A673 (cell line): ENCODE measurements around the gene PHF21B.

Experiments
- EZH2 ChIP-seq: fragments of 200-600 bp; sonication (generic); IDR thresholded peaks from 2 replicates; pipeline ENCODE4 v1.6.1; 2017; ENCODE audit warnings: borderline replicate concordance, low read depth, mild to moderate bottlenecking, mixed read lengths, antibody characterized with exemption, low read length; ENCODE audit not compliant: poor library complexity, severe bottlenecking
- TF ChIP-seq, protein P1 (sequence below): fragments of 300-800, 200-600 bp; sonication (generic); conservative IDR thresholded peaks from 2 replicates; pipeline ENCODE4 v1.5.1; 2017; ENCODE audit warnings: low read depth, mild to moderate bottlenecking, antibody characterized with exemption, low read length, moderate library complexity, mixed read lengths

DNA sequence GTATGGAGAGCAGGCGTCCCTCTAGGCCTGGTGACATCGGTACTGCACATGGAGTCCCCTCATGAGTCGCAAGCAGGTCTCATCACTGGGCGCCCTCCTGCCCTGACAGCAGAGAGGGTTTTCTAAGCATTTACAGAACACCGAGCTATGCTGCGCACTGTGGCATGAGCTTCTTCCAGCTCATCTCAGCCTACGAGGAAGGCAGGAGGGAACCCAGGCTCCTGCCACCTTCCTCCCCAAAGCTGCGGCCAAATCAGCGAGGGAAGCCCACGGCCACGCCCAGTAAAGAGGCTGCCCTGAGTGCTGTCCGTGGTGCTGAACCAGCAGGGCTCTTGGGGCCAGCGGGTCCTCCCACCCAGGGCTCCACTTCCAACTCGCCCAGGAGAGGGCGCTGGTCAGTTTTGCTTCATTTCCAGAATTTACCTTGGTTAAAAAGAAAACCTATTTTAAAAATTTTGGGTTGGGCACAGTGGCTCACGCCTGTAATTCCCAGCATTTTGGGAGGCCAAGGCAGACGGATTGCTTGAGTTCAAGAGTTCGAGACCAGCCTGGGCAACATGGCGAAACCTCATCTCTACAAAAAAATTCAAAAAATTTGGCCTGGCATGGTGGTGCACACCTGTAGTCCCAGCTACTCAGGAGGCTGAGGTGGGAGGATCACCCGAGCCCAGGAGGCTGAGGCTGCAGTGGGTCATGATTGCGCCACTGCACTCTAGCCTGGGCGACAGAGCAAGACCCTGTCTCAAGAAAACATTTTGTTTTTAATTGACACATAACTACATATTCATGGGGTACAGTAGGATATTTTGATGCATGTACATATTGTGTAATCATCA, 34.2 kb downstream of the PHF21B start:
- TF ChIP-seq, protein P1, sequence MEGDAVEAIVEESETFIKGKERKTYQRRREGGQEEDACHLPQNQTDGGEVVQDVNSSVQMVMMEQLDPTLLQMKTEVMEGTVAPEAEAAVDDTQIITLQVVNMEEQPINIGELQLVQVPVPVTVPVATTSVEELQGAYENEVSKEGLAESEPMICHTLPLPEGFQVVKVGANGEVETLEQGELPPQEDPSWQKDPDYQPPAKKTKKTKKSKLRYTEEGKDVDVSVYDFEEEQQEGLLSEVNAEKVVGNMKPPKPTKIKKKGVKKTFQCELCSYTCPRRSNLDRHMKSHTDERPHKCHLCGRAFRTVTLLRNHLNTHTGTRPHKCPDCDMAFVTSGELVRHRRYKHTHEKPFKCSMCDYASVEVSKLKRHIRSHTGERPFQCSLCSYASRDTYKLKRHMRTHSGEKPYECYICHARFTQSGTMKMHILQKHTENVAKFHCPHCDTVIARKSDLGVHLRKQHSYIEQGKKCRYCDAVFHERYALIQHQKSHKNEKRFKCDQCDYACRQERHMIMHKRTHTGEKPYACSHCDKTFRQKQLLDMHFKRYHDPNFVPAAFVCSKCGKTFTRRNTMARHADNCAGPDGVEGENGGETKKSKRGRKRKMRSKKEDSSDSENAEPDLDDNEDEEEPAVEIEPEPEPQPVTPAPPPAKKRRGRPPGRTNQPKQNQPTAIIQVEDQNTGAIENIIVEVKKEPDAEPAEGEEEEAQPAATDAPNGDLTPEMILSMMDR, result peak; percentile 87
- no peak for TF ChIP-seq EZH2
